ENCODE measurements around the gene MFNG.

The MFNG gene

DNA sequence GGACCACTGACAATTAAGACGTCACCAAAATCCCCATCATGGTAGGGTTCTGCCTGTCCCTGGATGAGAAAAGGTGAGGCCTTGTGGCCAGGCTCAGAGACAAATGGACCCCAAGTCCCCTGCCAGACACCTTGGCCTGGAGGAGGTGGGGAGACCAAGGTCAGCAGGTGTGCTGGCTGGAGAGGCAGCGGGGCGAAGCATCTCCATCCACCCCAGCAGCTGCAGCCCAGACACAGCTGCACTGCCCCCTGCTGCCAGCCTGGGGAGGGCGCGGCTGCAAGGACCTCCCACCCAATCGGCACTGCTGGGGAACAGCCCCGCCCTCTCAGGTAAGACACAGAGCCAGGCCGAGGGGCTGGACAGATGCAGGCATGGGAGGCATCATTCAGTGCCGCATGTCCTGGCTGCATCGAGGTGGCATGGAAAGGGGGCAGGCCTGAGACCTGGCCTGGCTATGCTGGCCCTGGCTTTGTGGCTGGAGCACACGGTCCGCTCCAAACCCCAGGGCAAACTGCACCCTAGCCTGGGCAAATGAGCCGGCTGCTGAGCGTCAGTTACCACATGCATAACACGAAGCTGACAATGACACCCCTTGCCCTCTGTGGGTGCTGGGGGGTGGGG lies 12.2 kb upstream of the MFNG start:
- TF ChIP-seq, protein P1, sequence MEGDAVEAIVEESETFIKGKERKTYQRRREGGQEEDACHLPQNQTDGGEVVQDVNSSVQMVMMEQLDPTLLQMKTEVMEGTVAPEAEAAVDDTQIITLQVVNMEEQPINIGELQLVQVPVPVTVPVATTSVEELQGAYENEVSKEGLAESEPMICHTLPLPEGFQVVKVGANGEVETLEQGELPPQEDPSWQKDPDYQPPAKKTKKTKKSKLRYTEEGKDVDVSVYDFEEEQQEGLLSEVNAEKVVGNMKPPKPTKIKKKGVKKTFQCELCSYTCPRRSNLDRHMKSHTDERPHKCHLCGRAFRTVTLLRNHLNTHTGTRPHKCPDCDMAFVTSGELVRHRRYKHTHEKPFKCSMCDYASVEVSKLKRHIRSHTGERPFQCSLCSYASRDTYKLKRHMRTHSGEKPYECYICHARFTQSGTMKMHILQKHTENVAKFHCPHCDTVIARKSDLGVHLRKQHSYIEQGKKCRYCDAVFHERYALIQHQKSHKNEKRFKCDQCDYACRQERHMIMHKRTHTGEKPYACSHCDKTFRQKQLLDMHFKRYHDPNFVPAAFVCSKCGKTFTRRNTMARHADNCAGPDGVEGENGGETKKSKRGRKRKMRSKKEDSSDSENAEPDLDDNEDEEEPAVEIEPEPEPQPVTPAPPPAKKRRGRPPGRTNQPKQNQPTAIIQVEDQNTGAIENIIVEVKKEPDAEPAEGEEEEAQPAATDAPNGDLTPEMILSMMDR (IDR thresholded peaks at IDR 0.05; ENCODE audit: extremely low read depth, missing control alignments) = peak; percentile 58
- peak; percentile 87 for DNase-seq (ENCODE audit: low spot score)

DNA sequence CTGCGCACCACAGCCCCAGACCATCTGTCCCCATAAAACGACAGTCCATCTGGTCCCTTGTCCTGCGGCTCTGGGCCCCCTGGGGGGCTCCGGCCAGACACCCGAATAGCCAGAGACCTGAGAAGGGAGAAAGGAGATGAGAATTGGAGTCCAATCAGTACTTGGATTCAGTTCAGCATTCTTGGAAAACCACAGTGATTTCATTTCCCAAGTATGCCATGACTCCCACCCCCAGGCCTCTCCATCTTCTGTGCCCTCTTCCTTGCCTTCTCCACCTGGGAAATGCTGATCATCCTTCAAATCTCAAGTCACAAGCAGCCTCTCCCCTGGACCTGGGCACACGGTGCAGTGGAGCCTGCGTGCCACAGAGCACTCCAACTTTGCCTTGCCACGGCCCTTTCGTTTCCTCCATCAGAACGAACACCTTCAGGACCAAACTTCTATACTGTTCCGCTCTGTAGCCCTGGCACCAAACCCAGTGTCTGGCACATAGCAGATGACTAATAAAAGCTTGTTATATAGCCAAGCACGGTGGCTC lies 10.9 kb upstream of the MFNG start:
- DNase-seq (ENCODE audit: low spot score) = no peak
- TF ChIP-seq, protein P1 (IDR thresholded peaks at IDR 0.05; ENCODE audit: extremely low read depth, missing control alignments) = no peak

DNA sequence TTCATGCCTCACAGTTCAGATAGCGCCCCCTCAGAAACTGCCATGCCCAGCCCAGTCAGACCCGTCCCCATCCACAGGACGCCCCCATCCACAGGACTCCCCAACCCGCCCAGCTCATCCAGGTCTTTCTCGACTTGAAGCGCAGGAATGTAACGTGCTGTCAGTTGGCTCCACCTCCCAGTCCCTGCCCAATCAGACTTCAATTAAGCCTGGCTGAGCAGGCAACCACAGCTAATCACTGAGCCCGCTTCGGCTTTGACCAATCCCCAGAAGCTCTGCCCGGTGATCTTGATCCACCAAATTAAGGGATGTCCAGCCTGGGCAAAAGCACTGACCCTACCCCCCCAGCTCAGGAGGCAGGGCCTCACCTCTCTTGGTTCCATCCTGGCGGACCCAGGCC lies 10.5 kb upstream of the MFNG start:
- DNase-seq (ENCODE audit: low spot score) = no peak
- TF ChIP-seq, protein P1 (IDR thresholded peaks at IDR 0.05; ENCODE audit: extremely low read depth, missing control alignments) = no peak

DNA sequence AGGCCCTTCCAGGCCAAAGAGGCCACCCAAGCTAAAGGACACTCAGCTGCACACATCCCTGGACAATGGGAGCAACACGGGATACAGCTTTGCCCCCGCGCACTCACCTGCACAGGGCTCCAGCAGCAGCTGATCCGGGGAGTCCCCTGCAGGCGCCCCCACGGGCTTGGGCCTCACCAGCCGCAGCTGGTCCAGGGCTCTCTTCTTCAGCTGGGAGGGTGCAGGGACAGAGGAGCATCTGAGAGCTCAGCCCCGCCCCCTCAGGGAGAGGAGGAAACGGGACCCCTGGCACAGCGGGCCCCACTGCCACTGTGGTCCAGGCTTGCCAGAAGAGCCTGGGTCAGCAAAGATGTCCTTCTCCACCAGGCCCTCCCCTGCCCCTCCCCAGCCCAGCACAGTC lies 7.8 kb upstream of the MFNG start:
- no peak for DNase-seq (ENCODE audit: low spot score)
- TF ChIP-seq, protein P1 (IDR thresholded peaks at IDR 0.05; ENCODE audit: extremely low read depth, missing control alignments) = no peak

DNA sequence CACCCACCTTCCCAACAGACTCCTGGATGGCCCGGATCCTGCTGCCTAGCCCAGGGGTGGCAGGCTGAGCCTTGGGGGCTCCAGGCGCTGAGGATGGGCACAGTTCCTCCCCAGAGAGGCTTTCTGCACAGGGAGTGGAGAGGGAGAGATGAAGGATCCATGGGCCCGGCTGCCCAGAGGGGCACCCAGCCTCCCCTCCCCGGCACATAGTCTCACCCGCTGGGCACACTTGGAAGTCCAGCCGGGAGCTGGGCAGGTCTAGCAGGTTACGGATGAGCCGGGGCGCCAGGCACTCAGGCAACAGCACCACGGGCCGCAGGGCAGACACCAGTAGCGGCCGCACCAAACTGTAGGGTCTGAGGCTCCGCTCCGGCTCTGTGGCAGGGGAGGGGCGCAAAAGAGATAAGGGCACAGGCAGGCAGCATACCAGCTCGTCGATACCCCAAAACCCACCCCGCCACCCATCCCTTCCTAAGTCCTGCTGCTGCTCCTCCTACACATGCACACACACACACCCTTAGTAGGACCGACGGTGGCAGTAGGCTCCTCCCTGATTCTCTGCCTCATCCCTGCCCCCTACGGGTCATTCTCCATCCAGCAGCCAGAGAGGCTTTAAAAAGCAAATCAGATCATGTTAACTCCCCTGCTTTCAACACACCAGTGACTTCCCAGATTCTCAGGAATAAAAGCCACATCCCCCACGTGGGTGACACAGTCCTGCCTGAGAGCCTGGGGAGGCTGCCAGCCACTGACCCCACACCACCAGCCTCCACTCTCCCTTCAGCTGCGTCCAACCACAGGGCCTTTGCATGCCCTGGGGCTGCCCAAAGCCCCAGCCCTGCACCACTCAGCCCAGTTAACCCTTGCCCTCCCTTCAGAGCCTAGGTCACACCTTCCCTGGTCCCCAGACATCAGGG lies 6.5 kb upstream of the MFNG start:
- DNase-seq (ENCODE audit: low spot score) = peak; percentile 75
- TF ChIP-seq, protein P1 (IDR thresholded peaks at IDR 0.05; ENCODE audit: extremely low read depth, missing control alignments) = peak; percentile 45

DNA sequence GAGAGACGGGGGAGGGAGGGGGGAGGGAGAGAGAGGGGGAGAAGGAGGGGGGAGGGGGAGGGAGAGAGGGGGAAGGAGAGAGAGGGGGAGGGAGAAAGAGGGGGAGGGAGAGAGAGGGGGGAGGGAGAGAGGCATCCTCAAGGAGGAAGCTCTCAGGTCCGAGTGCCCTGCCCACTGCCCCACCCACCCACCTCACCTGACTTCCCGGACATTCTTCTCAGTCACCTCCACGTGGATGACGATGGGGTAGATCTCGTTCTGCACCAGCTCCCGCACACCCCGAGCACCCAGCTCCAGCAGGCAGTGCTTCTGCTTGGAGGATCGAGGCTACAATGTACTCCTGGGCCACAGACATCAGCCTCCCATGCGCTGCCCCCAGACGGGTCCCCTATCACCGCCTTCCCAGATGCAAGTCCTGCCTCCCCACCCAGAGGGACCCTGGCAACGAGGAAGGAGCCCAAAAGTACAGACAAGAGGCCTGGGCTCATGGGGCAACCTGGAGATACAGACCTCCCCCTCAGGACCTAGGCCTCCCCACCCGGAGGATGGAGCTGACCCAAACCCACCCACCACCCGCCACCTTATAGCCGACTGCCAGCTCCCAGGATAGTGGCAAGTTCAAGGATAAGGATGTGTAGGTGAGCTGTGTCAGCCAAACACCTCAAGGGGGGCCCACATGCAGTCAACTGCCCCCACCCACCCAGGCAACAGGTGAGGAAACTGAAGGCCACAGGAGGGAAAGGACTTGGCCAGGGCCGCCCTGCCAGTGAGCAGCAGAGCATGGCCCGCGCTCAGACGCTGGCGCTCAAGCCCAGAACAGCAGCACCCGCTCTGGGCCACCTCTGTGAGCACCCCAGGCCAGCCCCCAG lies 5.6 kb upstream of the MFNG start:
- DNase-seq (ENCODE audit: low spot score) = no peak
- TF ChIP-seq, protein P1 (IDR thresholded peaks at IDR 0.05; ENCODE audit: extremely low read depth, missing control alignments) = no peak
